LHCN-M2 (cell line): ENCODE measurements around the gene MAU2. TPM values are rescaled to one million over a fixed set of nuclear protein-coding genes. Genes with fewer than 3 reads are reported as not detected.
A peak's percentile ranks its signal among the peaks of the same experiment; 100 is the strongest.
"Not testable (repeated sequence)": the region's sequence is repeated elsewhere in the genome, so short reads cannot be mapped to it uniquely, and the experiment has no call there.

ENCODE experiments used
- DNase-seq: peaks from one replicate; pipeline ENCODE4 v3.0.0-alpha.2; 2012; ENCODE audit warnings: low read depth
- total RNA-seq: library from RNA; depleted of rRNA; stranded (reverse); fragments of >200 nt; gene quantifications from 2 replicates; pipeline ENCODE4 v1.2.3, GENCODE V29; 2014

The MAU2 gene
- total RNA-seq, 1 experiment from 2014 or later = 23.1 TPM

- DNase-seq = no peak
Measured at GRCh38 chr19:19384486-19384885, 63.9 kb downstream of the MAU2 start.

GRCh38 chr19:19385131-19385895, 64.7 kb downstream of the MAU2 start:
- DNase-seq = peak; percentile 100

GRCh38 chr19:19385896-19386869, 65.6 kb downstream of the MAU2 start:
- no peak for DNase-seq

GRCh38 chr19:19387108-19387507, 66.5 kb downstream of the MAU2 start:
- DNase-seq = no peak

- no peak for DNase-seq
Measured at GRCh38 chr19:19388568-19389555, 68.2 kb downstream of the MAU2 start.

GRCh38 chr19:19389683-19390082, 69.1 kb downstream of the MAU2 start:
- not testable (repeated sequence) for DNase-seq

- not testable (repeated sequence) for DNase-seq
Measured at GRCh38 chr19:19394333-19394732, 73.7 kb downstream of the MAU2 start.

GRCh38 chr19:19399733-19400433, 79.3 kb downstream of the MAU2 start:
- peak; percentile 54 for DNase-seq

- DNase-seq = no peak
Measured at GRCh38 chr19:19402656-19403372, 82.2 kb downstream of the MAU2 start.

GRCh38 chr19:19403373-19403901, 82.8 kb downstream of the MAU2 start:
- DNase-seq = peak; percentile 62

GRCh38 chr19:19404879-19405860, 84.5 kb downstream of the MAU2 start, which contains the start of gene GATAD2A:
Gene GATAD2A, plus strand, starts transcription at chr19:19405675. Its CDS starts 59,671 bp downstream, at chr19:19465346.
- DNase-seq = peak; percentile 93

GRCh38 chr19:19405971-19406877, 85.6 kb downstream of the MAU2 start:
- peak; percentile 49 for DNase-seq

- DNase-seq = peak; percentile 59
Measured at GRCh38 chr19:19406878-19407632, 86.4 kb downstream of the MAU2 start.

- no peak for DNase-seq
Measured at GRCh38 chr19:19407633-19407930, 87.0 kb downstream of the MAU2 start.
